Measurements from ENCODE around the gene ATP2A3. TPM values are rescaled to one million over a fixed set of nuclear protein-coding genes. Genes with fewer than 3 reads are reported as not detected.

The ATP2A3 gene
- total RNA-seq, 1 donor from 2014 or later = 2.4 TPM

GRCh38 chr17:3937359-3937758 is 26.9 kb downstream of the ATP2A3 start:
- TF ChIP-seq CTCF (conservative IDR thresholded peaks at IDR 0.05; ENCODE audit: low read depth, low read length) = no peak
- no peak for DNase-seq (ENCODE audit: low read depth)
- H3K4me3 ChIP-seq (ENCODE audit: low read depth, low read length) = no peak overlapping the region

GRCh38 chr17:3935825-3936355 is 28.3 kb downstream of the ATP2A3 start:
- no peak for TF ChIP-seq CTCF (conservative IDR thresholded peaks at IDR 0.05; ENCODE audit: low read depth, low read length)
- DNase-seq (ENCODE audit: low read depth) = no peak
- no peak overlapping the region for H3K4me3 ChIP-seq (ENCODE audit: low read depth, low read length)

GRCh38 chr17:3935140-3935542 is 29.1 kb downstream of the ATP2A3 start:
- no peak for DNase-seq (ENCODE audit: low read depth)
- peak; percentile 86 for TF ChIP-seq CTCF (conservative IDR thresholded peaks at IDR 0.05; ENCODE audit: low read depth, low read length)
- H3K4me3 ChIP-seq (ENCODE audit: low read depth, low read length) = no peak overlapping the region

GRCh38 chr17:3929764-3930163 is 34.5 kb downstream of the ATP2A3 start:
- H3K4me3 ChIP-seq (ENCODE audit: low read depth, low read length) = no peak overlapping the region
- TF ChIP-seq CTCF (conservative IDR thresholded peaks at IDR 0.05; ENCODE audit: low read depth, low read length) = no peak

GRCh38 chr17:3929181-3929580 is 35.1 kb downstream of the ATP2A3 start:
- no peak overlapping the region for H3K4me3 ChIP-seq (ENCODE audit: low read depth, low read length)
- no peak for TF ChIP-seq CTCF (conservative IDR thresholded peaks at IDR 0.05; ENCODE audit: low read depth, low read length)
- DNase-seq (ENCODE audit: low read depth) = no peak

More at GRCh38 chr17:3929764-3930163, 34.5 kb downstream of the ATP2A3 start:
- no peak for DNase-seq (ENCODE audit: low read depth)

GRCh38 chr17:3928406-3928805 is 35.8 kb downstream of the ATP2A3 start:
- TF ChIP-seq CTCF (conservative IDR thresholded peaks at IDR 0.05; ENCODE audit: low read depth, low read length) = no peak

GRCh38 chr17:3927628-3928340 is 36.5 kb downstream of the ATP2A3 start:
- H3K4me3 ChIP-seq (ENCODE audit: low read depth, low read length) = no peak overlapping the region
- no peak for TF ChIP-seq CTCF (conservative IDR thresholded peaks at IDR 0.05; ENCODE audit: low read depth, low read length)
- no peak for DNase-seq (ENCODE audit: low read depth)

More at GRCh38 chr17:3928406-3928805, 35.8 kb downstream of the ATP2A3 start:
- no peak for DNase-seq (ENCODE audit: low read depth)
- H3K4me3 ChIP-seq (ENCODE audit: low read depth, low read length) = no peak overlapping the region
